ENCODE results near the gene ABCC11. TPM values are rescaled to one million over a fixed set of nuclear protein-coding genes. Genes with fewer than 3 reads are reported as not detected.

The ABCC11 gene
- polyA plus RNA-seq, 3 donors, result 0.11 to 0.22 (median 0.14) TPM

DNA sequence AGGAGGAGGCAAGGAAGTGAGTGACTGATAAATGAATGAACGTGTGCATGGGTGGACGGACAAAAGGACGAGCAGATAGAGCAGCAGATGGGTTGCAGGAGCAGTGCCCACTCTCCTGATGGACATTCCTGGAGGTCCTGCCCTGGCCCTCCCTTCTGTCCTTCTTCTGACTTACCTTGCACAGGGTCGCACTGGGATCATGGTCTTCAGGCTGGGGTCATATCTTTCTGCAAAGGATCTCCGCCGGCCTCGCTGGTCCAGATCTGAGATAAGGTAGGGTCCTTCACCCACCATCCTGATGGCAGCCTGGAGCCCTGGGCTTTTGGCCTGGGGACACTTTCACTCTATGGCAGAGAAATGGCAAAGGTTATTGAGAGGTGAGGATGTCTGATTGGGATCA is 101.2 kb downstream of the ABCC11 start:
- no peak for DNase-seq (ENCODE audit: extremely low read depth in 1 of 11, low read depth in 9 of 11, low spot score in 4 of 11)

DNA sequence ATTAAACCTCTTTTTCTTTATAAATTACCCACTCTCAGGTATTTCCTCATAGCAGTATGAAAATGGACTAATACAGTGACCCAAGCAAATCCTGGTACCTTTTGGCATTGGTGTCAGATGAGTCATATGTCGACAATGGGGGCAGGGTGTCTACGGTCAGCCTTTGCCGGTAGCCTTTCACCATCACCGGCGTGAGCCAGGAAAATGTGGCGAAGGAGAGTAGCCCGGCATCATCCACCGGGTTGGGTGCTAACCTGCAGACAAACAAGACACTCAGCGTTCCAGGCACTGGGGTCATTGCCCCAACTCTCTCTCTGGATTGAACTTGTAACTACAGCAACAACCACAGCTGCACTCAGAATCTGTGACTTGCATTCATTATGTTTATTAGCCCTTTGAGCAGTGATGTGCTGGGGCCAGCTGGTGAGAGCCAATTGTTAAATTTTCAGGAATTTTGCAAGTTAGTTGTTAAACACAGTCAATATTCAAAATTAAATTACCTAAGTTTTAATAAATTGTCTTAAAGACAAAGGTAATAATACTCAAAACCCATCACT is 103.4 kb downstream of the ABCC11 start:
- no peak for DNase-seq (ENCODE audit: extremely low read depth in 1 of 11, low read depth in 9 of 11, low spot score in 4 of 11)

DNA sequence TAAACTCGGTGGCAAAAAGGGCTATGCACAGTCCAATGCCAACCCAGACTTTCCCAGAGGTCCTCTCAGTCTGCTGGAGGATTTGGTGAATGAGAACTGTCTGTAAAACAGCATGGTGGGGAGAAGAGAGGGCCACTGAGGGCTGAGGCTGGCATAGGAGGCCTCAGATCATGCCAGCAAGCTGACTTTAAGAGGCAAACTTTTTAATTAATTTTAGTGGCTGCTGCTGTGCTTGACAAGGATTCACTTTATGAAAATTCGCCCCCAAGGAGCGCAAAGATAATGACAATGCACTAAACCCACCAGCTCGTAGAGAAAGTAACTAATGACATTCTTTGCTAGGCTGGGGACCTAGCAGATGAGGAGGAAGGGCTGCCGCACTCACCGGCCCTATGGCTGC is 106.5 kb downstream of the ABCC11 start:
- no peak for DNase-seq (ENCODE audit: extremely low read depth in 1 of 11, low read depth in 9 of 11, low spot score in 4 of 11)

DNA sequence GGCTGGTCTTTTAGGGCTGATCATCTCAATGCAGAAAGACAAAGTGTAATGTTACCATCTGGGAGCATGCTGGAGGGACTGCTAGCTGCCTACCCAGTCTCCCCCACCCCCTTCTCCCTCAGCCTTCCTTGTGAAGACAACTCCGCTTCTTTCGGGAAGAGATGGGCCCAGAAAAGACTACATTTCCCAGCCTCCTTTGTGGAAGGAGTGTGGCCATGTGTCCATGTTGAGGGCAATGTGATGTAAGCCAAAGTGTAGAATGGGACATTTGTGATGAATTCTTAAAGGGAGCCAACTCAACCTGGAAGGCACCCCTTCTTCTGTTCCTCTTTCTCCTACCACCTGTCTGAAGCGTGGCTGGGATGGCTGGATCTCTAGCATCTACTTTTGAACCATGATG is 107.8 kb downstream of the ABCC11 start:
- DNase-seq (ENCODE audit: extremely low read depth in 1 of 11, low read depth in 9 of 11, low spot score in 4 of 11), result no peak

DNA sequence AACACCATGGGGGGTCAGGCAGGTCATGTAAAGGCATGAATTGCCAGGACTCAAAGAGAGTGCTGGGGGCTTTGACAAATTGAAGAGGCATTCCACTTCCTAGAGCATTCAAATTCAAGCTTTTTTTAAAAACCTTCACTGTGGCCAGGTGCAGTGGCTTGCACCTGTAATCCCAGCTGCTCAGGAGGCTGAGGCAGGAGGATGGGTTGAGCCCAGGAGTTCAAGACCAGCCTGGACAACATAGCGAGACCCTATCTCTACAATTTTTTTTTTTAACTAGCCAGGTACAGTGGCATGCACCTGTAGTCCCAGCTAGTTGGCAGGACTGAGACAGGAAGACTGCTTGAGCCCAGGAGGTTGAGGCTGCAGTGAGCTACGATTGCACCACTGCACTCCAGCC is 108.8 kb downstream of the ABCC11 start:
- DNase-seq (ENCODE audit: extremely low read depth in 1 of 11, low read depth in 9 of 11, low spot score in 4 of 11), result no peak

DNA sequence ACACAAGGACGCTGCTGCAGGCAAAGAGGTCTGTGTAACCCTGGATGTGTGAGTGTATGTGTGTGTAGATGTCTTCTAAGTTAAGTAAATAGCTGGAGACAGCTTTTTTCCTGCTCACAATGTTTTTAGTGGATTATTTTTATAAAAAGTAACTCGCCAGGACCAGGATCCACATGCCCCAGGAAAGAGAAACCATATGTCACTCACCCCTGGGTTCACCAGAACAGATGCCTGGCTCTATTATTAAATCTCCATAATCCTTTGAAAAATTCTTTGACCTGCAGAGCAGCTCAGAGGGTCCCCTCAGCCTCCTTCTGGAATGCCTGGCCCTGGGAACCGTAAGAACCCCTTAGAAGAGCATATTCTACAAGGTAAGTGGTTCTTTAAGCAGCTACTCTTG is 109.5 kb downstream of the ABCC11 start:
- DNase-seq (ENCODE audit: extremely low read depth in 1 of 11, low read depth in 9 of 11, low spot score in 4 of 11), result no peak

DNA sequence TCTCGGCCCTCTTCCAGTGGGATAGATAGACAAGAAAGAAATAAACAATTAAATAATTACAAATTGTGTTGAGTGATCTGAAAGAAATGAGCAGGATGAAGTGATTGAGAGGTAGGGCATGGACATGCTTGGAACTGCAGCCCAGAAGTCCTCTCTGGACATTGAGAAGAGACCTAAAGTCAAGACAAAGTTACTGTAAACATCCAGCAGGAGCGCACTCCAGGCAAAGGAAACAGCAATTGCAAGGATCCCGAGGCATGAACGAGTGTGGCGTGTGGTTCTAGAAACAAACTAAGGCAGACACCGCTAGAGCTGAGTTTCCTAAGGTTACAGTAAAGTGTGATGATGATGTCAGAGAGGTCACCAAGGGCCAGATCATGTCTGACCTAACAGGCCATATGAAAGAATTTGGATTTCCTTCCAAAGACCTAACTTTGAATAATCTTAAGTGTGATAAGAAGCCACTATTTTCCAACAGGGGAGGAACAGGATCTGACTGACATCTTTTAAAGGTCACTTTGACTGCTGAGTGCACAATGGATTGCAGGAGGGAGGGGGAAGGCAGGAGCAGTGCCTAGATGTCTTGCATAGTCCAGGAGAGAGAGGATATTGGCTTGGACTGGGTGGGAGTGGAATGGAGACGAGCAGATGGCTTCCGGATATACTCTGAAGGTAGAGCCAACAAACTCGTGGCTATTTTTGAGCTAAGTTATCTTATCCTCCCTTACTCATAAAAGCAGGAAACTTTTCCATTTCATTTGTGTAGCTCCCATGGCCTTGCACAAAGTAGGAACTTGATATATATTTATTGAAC is 110.6 kb downstream of the ABCC11 start:
- no peak for DNase-seq (ENCODE audit: extremely low read depth in 1 of 11, low read depth in 9 of 11, low spot score in 4 of 11)

DNA sequence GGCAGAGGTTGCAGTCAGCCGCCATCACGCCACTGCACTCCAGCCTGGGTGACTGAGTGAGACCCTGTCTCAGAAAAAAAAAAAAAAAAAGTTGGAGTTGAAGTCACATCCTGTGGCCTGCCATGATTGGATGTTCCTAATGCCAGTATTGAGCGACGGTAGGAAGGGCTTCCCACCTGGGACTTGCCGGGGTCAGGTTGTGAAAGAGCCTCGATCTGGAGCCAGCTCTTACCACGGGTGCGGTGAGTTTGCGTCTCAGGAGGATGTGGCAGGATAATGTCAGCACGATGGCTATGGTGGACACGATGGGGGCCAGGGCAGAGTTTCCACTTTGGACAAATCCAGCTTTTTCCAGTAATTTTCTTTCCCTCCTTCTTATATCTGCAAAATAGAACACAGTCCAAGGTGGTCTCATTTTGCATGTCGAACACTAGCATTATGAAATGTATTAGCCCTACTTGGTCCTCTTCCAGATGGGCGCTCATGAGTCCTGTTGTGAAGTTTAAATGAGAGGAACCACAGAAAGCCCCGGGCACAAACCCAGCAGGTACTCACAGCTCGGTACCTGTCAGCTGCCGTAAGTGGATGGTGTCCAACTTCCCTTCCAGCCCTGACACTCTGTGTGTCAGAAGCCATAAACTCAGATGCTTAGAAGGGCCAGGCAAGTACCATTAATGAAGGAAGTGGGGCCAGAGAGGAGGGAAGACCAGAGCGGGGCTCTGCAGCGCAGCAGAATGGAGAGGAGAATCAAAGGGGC is 113.7 kb downstream of the ABCC11 start:
- no peak for DNase-seq (ENCODE audit: extremely low read depth in 1 of 11, low read depth in 9 of 11, low spot score in 4 of 11)

DNA sequence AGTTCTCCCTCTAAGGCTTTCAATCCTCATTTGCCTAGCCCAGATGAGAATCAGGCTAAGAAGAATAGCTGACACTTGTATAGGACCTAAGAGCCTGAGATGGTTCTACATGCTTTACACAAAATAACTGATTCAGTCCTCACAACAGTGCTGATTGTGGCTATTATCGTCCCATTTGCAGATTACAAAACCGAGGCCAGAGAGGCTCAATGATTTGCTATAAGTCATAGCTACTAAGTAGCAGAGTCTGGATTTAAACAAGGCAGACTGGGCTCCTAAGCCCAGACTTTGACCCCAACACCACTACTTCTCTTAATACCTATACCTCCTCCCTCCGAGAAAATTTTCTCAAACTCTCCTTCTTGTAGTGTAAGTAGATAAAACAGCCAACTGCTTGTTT is 114.6 kb downstream of the ABCC11 start:
- DNase-seq (ENCODE audit: extremely low read depth in 1 of 11, low read depth in 9 of 11, low spot score in 4 of 11), result no peak

DNA sequence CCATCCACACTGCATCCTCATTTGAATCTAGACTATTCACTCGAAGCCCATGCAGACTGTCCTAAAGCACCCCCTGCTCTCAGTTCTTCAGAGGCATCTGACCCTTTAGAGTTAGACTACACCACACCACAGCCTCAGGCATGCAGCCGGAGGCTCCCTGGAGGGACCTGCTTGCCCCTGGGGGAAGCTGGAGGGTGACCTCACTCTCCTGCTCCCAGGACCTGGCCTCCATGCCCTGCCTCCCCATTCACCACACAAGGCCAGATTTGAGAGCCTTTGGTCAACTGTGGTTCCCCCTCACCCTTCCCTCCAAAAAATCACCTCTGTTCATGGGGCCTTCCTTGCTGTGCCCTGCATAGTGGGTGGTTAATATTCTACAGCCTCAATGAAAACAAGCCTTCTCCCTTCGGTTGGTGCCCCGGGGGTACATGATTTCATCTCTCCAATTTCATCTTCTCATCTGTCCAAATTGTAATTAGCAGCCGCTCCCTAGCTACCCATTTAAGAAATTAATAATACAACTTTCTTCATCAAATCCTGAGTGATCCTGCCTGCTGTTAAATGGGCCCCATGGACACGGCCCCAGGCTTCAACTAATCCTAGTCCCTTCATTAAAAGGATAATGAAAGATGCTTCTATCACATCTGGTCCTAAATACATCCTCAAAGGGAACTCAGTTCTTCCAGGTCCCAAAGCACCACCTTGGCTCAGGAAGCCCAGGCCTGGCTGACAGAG is 116.0 kb downstream of the ABCC11 start:
- no peak for DNase-seq (ENCODE audit: extremely low read depth in 1 of 11, low read depth in 9 of 11, low spot score in 4 of 11)

DNA sequence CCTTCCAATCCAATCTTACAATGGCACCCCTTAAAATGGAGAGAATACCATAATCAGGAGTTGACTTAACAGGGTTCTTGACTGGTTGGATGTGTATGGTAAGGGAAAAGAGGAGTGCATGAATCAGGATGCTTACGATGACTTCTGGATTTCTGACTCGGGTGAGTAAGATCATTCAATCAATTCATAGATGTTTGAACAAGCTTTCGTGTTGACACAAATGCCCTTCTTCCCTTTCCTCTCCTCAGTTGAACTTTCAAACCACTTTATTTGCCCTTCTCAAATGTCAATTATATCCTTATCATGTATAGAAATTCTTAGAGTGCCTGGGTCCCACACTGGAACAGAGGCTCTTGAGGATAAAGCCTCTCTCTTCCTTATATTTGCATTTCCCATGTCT is 117.4 kb downstream of the ABCC11 start:
- no peak for DNase-seq (ENCODE audit: extremely low read depth in 1 of 11, low read depth in 9 of 11, low spot score in 4 of 11)

DNA sequence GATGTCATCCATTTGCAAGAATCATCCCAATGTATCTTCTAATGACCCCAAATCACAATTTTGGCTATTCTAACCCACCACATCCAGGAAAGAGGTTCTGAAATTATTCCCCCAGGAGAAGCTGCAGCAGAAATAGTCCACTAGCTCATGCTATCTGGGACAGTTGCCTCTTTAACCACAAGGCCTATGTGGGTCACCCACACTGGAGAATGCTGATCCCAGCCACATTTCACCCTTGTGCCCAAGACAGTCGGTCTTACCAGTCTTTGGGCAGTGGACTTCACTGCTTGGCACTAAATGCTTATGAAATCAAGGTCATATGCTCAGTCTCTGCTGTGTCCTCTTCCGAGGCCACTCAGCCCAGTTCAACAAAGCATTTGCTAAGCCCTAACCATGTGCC is 118.6 kb downstream of the ABCC11 start:
- no peak for DNase-seq (ENCODE audit: extremely low read depth in 1 of 11, low read depth in 9 of 11, low spot score in 4 of 11)

DNA sequence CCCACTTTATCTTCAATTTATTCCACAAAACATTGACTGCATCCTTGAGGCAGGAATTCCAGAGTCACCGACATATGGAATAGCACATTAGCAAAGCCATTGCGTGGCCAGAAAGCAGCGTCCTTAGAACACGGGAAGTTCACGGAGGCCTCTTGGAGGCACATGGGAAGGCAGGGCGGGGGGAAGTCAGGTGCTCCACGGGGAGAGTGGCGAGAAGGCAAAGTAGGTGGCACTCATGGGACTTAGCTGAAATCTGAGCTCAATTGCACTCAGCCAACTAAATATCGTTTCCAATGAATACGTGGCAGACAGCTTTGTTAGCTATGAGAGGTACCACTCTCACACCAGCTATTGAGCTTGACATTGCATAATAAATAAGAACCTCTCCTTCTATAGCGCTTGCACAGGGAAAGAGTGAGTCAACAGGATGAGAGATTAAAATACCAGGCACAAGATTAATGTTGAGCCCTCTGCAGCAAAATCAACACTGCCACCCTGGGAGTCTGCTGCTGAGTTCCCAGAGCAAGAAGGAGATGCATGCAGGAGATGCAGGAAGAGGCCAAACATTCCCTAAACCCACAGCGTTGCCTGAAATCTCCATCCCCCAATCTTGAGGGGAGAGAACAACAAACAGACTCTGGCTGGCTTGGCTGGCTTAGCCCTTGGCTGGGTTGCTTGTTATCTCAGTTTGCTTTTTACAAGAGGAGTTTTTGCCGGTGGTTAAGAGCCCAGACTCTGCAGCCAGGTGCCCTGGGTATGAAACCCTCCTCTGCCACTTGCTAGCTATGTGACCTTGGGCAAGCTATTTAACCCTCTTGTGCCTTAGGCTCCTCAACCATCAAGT is 120.3 kb downstream of the ABCC11 start:
- no peak for DNase-seq (ENCODE audit: extremely low read depth in 1 of 11, low read depth in 9 of 11, low spot score in 4 of 11)

DNA sequence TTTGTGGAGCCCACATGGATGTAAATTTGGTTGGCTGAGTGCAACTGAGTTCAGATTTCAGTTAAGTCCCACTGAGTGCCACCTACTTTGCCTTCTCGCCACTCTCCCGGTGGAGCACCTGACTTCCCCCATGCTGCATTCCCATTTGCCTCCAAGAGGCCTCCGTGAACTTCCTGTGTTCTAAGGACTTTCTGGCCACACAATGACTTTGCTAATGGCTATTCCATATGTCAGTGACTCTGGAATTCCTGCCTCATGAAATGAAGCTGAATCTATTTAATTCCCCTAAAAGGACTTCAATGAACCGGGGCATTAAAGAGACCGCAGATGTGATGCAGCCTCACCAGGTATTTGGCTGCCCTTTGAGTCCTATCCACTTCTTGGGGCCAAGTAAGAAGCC is 121.5 kb downstream of the ABCC11 start:
- DNase-seq (ENCODE audit: extremely low read depth in 1 of 11, low read depth in 9 of 11, low spot score in 4 of 11), result no peak

DNA sequence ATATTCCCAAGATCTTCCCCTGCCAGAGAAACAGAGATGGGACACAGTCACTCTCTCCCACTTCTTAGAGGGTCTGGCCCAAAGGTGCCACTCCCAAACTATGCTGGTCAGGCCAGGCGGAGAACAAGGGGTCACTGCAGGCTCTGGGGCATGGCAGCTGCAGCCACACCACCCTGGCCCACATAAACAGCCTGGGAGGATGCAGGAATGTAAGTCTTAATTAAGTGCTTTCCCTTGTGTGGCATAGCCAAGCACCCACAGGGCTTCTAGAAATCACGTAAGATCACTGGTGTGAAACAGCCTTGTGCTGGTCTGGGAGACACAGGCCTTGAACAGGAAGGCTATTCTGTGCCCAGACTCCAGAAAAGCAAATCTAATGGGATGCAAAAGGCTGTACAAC is 123.1 kb downstream of the ABCC11 start:
- no peak for DNase-seq (ENCODE audit: extremely low read depth in 1 of 11, low read depth in 9 of 11, low spot score in 4 of 11)

DNA sequence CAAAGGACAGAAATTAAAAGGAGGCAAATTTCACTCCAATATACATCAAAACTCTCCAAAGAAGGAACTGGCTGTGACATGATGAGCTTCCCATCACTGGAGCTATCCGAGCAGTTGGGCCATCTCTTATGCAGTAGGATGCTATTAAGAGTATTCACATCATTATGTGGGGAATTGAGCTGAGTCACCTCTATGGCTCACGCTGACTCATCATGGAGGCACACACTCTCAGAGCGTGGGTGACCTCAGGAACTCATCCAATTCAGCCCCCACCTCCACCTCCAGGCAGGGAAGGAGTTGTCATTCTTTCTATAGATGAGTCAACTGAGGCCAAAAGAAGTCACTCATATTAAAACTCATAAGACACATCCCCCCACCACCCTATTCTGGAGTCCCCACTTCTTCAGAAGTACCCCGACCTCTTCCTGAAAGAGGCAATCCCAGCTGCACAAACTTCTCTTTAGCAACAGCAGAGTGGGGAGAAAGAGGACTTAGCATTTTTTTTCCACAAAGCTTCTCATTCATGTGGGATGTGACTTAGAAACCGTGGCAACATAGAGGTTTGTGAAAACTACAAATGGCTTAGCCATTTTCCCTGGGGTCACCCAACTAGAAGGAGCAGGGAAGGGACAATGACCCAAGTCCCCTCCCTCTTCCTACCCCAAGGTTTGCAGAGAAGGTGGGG is 124.1 kb downstream of the ABCC11 start:
- no peak for DNase-seq (ENCODE audit: extremely low read depth in 1 of 11, low read depth in 9 of 11, low spot score in 4 of 11)

DNA sequence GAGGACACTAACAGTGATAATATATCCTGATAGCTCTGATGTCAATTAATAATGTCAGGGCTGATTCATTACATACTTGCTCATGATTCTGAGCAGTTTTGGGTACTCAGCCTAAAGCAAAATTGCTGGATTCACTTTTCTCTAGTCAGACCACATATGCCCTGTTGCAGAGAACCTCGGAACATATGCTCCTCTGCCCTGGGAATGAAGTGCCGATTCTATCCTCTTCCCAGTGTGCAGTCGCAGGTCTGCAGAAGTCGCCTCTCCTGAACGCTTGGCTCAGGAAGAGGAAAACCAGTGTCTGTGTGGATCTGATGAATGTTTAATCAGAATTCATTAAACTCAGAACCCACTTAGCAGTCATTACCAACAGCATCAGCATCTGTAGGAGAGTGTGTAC is 126.1 kb downstream of the ABCC11 start:
- DNase-seq (ENCODE audit: extremely low read depth in 1 of 11, low read depth in 9 of 11, low spot score in 4 of 11), result no peak

DNA sequence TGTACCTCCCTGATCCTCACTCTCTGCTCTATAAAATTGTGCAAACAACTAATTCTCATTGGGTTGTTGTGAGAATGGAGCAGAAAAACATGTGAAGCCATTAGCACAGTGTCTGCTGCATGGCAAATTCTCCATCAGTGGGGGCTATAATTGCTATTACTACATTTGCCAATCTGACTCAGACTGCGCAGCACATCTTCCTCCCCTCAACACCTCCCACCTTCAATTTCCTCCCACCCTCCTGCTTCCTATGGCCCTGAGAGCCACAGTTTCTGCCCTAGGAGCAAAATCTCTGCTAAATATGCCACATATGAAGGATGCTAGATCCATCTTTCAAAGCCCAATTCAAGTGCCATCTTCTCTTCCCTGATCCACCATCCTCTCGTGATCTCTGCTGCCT is 128.5 kb downstream of the ABCC11 start:
- DNase-seq (ENCODE audit: extremely low read depth in 1 of 11, low read depth in 9 of 11, low spot score in 4 of 11), result no peak
